ENCODE measurements around the gene ZNF33A. TPM values are rescaled to one million over a fixed set of nuclear protein-coding genes. Genes with fewer than 3 reads are reported as not detected.
A peak's percentile ranks its signal among the peaks of the same experiment; 100 is the strongest.
"Not testable (repeated sequence)": the region's sequence is repeated elsewhere in the genome, so short reads cannot be mapped to it uniquely, and the experiment has no call there.

Gene ZNF33A
- total and polyA plus RNA-seq, 4 experiments from 2014 or later = 14.3 to 71.4 (median 48.1) TPM

GRCh38 chr10:38038932-38039245 lies 28.4 kb downstream of the ZNF33A start:
- peak overlapping the region; percentile 81 to 91 (median 88) for H3K4me3 Mint-ChIP-seq
- intact Hi-C loops (cut with micrococcal nuclease) = loop anchor here (2.0 kb wide), 1 partner anchor 56 kb away; the partner anchor contains the start of gene ZNF37A
- ChIA-PET CTCF (ENCODE audit: partially characterized antibody) (no interaction called here), POLR2A (ENCODE audit: partially characterized antibody) (no interaction called here)
- no peaks in the 10 kb centered on the region for H3K36me3 ChIP-seq (ENCODE audit: insufficient read depth, low read length)
- H3K27me3 ChIP-seq (ENCODE audit: insufficient read depth, low read length) = no peaks in the 10 kb centered on the region
- no peaks in the 10 kb centered on the region for H3K9me3 ChIP-seq (ENCODE audit: control insufficient read depth in 1 of 2, low read length in 2 of 2)
- H3K27ac ChIP-seq (ENCODE audit: low read depth, low read length) = peak overlapping the region; percentile 66
- H3K27ac Mint-ChIP-seq = peak overlapping the region; percentile 71 to 98 (median 95)
- DNase-seq = no peak
- H3K4me1 Mint-ChIP-seq = peaks cover 41 to 59% (median 42%) of the 10 kb centered on the region in 4 donors
- H3K27me3 Mint-ChIP-seq = no peaks in the 10 kb centered on the region
- peaks cover 60 to 63% of the 10 kb centered on the region in 2 donors for H3K36me3 Mint-ChIP-seq
- peaks cover 41% of the 10 kb centered on the region for H3K4me1 ChIP-seq (ENCODE audit: insufficient read depth, low read length)
- peaks cover 0 to 9% (median 0%) of the 10 kb centered on the region in 8 donors for H3K9me3 Mint-ChIP-seq
- no peak overlapping the region for H3K4me3 ChIP-seq (ENCODE audit: low read length in 2 of 2)

DNA sequence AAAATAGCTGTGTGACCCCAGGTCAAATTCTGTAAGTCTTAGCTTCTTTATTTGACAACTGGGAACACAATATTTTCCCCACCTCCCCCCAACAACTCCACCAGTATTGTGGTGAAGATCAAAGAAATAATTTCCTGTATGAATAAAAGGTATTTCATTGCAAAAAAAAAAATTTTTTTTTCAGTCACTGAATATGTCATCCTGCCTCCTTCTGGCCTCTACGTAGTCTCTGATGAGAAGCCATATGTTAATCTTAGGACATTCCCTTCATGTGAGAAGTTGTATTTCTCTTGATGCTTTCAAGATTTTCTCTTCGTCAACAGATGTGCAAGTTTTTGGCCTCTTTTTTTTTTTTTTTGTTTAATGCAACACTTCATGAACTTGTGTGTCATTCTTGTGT lies 33.0 kb downstream of the ZNF33A start:
- H3K36me3 ChIP-seq (ENCODE audit: insufficient read depth, low read length) = peaks cover 4% of the 10 kb centered on the region
- Mint-ChIP-seq H3K36me3 (peaks cover 65% of the 10 kb centered on the region in 2 donors), H3K4me3 (peak overlapping the region in 4 of 8 donors; percentile 17 to 64 (median 54)), H3K27me3 (no peaks in the 10 kb centered on the region), H3K9me3 (peaks cover 0 to 18% (median 9%) of the 10 kb centered on the region in 8 donors), H3K4me1 (peaks cover 33 to 57% (median 40%) of the 10 kb centered on the region in 4 donors), H3K27ac (peak overlapping the region in 6 of 7 donors; percentile 33 to 74 (median 46))
- peaks cover 33% of the 10 kb centered on the region for H3K4me1 ChIP-seq (ENCODE audit: insufficient read depth, low read length)
- no peaks in the 10 kb centered on the region for H3K27me3 ChIP-seq (ENCODE audit: insufficient read depth, low read length)
- CTCF ChIA-PET (ENCODE audit: partially characterized antibody) = interaction anchor here (0.6 kb wide), 1 partner anchor 1694 kb away, joined by 3 read pairs; no protein-coding TSS in a partner anchor
- no peak overlapping the region for H3K27ac ChIP-seq (ENCODE audit: low read depth, low read length)
- H3K9me3 ChIP-seq (ENCODE audit: control insufficient read depth in 1 of 2, low read length in 2 of 2) = no peaks in the 10 kb centered on the region
- POLR2A ChIA-PET (ENCODE audit: partially characterized antibody) = no interaction called here
- intact Hi-C loops (cut with micrococcal nuclease) = no loop called here
- no peak overlapping the region for H3K4me3 ChIP-seq (ENCODE audit: low read length in 2 of 2)
- DNase-seq = peak in 3 of 5 donors; percentile 6 to 9 (median 6)

DNA sequence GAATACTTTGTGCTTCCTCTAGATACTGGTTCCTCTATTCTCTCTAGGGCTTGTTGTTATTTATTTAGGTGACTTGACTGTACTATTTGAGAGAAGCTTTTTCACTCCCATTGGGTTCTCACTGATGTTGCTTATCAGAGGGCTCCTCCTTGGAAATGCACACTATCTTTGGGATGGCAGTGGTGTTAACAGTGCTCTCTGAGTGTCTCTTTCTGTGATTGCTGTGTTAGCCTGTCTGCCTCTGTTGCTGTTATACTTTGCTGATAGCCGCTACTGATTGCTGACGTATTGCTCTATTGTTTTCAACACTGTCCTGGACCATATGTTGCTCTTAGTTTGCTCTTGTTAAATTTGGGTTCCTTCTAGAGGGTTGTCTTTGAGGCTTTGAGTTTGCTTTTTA lies 34.7 kb downstream of the ZNF33A start:
- no peak overlapping the region for H3K4me3 Mint-ChIP-seq
- H3K27me3 Mint-ChIP-seq = no peaks in the 10 kb centered on the region
- no peak overlapping the region for H3K27ac ChIP-seq (ENCODE audit: low read depth, low read length)
- H3K27me3 ChIP-seq (ENCODE audit: insufficient read depth, low read length) = no peaks in the 10 kb centered on the region
- intact Hi-C loops (cut with micrococcal nuclease) = no loop called here
- peaks cover 17% of the 10 kb centered on the region for H3K4me1 ChIP-seq (ENCODE audit: insufficient read depth, low read length)
- H3K36me3 Mint-ChIP-seq = peaks cover 71% of the 10 kb centered on the region in 2 donors
- H3K27ac Mint-ChIP-seq = peak overlapping the region in 3 of 7 donors; percentile 50 to 60 (median 52)
- DNase-seq = no peak
- H3K36me3 ChIP-seq (ENCODE audit: insufficient read depth, low read length) = peaks cover 4% of the 10 kb centered on the region
- H3K9me3 ChIP-seq (ENCODE audit: control insufficient read depth in 1 of 2, low read length in 2 of 2) = no peaks in the 10 kb centered on the region
- peaks cover 2 to 31% (median 19%) of the 10 kb centered on the region in 8 donors for H3K9me3 Mint-ChIP-seq
- CTCF ChIA-PET (ENCODE audit: partially characterized antibody) = no interaction called here
- POLR2A ChIA-PET (ENCODE audit: partially characterized antibody) = no interaction called here
- peaks cover 20 to 43% (median 26%) of the 10 kb centered on the region in 4 donors for H3K4me1 Mint-ChIP-seq
- no peak overlapping the region for H3K4me3 ChIP-seq (ENCODE audit: low read length in 2 of 2)

GRCh38 chr10:38047666-38048065 lies 37.2 kb downstream of the ZNF33A start:
- intact Hi-C loops (cut with micrococcal nuclease) = no loop called here
- peaks cover 74 to 75% of the 10 kb centered on the region in 2 donors for H3K36me3 Mint-ChIP-seq
- H3K9me3 Mint-ChIP-seq = peaks cover 2 to 46% (median 30%) of the 10 kb centered on the region in 8 donors
- no peak overlapping the region for H3K4me3 Mint-ChIP-seq
- DNase-seq = no peak
- POLR2A ChIA-PET (ENCODE audit: partially characterized antibody) = no interaction called here
- CTCF ChIA-PET (ENCODE audit: partially characterized antibody) = interaction anchor here (0.7 to 1.3 kb wide), 2 partner anchors 9 to 365 kb away, joined by 3 to 5 read pairs; no protein-coding TSS in a partner anchor
- Histone ChIP-seq H3K36me3 (ENCODE audit: insufficient read depth, low read length) (peaks cover 4% of the 10 kb centered on the region), H3K4me3 (ENCODE audit: low read length in 2 of 2) (no peak overlapping the region), H3K4me1 (ENCODE audit: insufficient read depth, low read length) (peaks cover 9% of the 10 kb centered on the region), H3K9me3 (ENCODE audit: control insufficient read depth in 1 of 2, low read length in 2 of 2) (no peaks in the 10 kb centered on the region), H3K27ac (ENCODE audit: low read depth, low read length) (no peak overlapping the region), H3K27me3 (ENCODE audit: insufficient read depth, low read length) (no peaks in the 10 kb centered on the region)
- H3K4me1 Mint-ChIP-seq = peaks cover 12 to 30% (median 16%) of the 10 kb centered on the region in 4 donors
- no peaks in the 10 kb centered on the region for H3K27me3 Mint-ChIP-seq
- no peak overlapping the region for H3K27ac Mint-ChIP-seq

GRCh38 chr10:38050212-38050611 lies 39.7 kb downstream of the ZNF33A start:
- intact Hi-C loops (cut with micrococcal nuclease) = no loop called here
- POLR2A ChIA-PET (ENCODE audit: partially characterized antibody) = no interaction called here
- H3K36me3 ChIP-seq (ENCODE audit: insufficient read depth, low read length) = peaks cover 25% of the 10 kb centered on the region
- no peak for DNase-seq
- Mint-ChIP-seq H3K4me1 (peaks cover under 1 to 8% (median 2%) of the 10 kb centered on the region in 4 donors), H3K27me3 (no peaks in the 10 kb centered on the region), H3K27ac (no peak overlapping the region), H3K4me3 (no peak overlapping the region), H3K9me3 (peaks cover 3 to 70% (median 54%) of the 10 kb centered on the region in 8 donors), H3K36me3 (peaks cover 79 to 80% of the 10 kb centered on the region in 2 donors)
- no peak overlapping the region for H3K4me3 ChIP-seq (ENCODE audit: low read length in 2 of 2)
- H3K4me1 ChIP-seq (ENCODE audit: insufficient read depth, low read length) = no peaks in the 10 kb centered on the region
- H3K27ac ChIP-seq (ENCODE audit: low read depth, low read length) = no peak overlapping the region
- CTCF ChIA-PET (ENCODE audit: partially characterized antibody) = no interaction called here
- H3K27me3 ChIP-seq (ENCODE audit: insufficient read depth, low read length) = no peaks in the 10 kb centered on the region
- H3K9me3 ChIP-seq (ENCODE audit: control insufficient read depth in 1 of 2, low read length in 2 of 2) = peaks cover 0 to 23% of the 10 kb centered on the region in 2 donors

DNA sequence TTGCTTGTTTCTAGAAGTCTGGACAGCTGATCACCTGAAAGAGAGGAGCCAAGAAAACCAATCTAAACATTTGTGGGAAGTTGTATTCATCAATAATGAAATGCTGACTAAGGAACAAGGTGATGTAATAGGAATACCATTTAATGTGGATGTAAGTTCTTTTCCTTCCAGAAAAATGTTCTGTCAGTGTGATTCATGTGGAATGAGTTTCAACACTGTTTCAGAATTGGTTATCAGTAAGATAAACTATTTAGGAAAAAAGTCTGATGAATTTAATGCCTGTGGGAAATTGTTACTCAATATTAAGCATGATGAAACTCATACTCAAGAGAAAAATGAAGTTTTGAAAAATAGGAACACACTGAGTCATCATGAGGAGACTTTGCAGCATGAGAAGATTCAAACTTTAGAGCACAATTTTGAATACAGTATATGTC lies 43.9 kb downstream of the ZNF33A start:
- Histone ChIP-seq H3K9me3 (ENCODE audit: control insufficient read depth in 1 of 2, low read length in 2 of 2) (peaks cover 5 to 47% of the 10 kb centered on the region in 2 donors), H3K27me3 (ENCODE audit: insufficient read depth, low read length) (no peaks in the 10 kb centered on the region), H3K27ac (ENCODE audit: low read depth, low read length) (no peak overlapping the region), H3K4me1 (ENCODE audit: insufficient read depth, low read length) (no peaks in the 10 kb centered on the region), H3K36me3 (ENCODE audit: insufficient read depth, low read length) (peaks cover 45% of the 10 kb centered on the region), H3K4me3 (ENCODE audit: low read length in 2 of 2) (no peak overlapping the region)
- Mint-ChIP-seq H3K4me3 (no peak overlapping the region), H3K4me1 (no peaks in the 10 kb centered on the region), H3K9me3 (peaks cover 2 to 85% (median 79%) of the 10 kb centered on the region in 8 donors), H3K27ac (no peak overlapping the region), H3K36me3 (peaks cover 86 to 87% of the 10 kb centered on the region in 2 donors), H3K27me3 (no peaks in the 10 kb centered on the region)
- ChIA-PET POLR2A (ENCODE audit: partially characterized antibody) (no interaction called here), CTCF (ENCODE audit: partially characterized antibody) (no interaction called here)
- intact Hi-C loops (cut with micrococcal nuclease) = no loop called here
- DNase-seq = no peak

DNA sequence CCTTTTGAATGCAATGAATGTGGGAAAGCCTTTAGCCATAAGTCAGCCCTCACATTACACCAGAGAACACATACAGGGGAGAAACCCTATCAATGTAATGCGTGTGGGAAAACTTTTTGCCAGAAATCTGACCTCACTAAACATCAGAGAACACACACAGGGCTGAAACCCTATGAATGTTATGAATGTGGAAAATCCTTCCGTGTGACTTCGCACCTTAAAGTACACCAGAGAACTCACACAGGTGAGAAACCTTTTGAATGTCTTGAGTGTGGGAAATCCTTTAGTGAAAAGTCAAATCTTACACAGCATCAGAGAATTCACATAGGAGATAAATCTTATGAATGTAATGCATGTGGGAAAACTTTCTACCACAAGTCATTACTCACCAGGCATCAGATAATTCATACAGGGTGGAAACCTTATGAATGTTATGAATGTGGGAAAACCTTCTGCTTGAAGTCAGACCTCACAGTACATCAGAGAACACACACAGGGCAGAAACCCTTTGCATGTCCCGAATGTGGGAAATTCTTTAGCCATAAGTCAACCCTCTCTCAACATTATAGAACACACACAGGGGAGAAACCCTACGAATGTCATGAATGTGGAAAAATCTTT lies 44.9 kb downstream of the ZNF33A start:
- CTCF ChIA-PET (ENCODE audit: partially characterized antibody) = not testable (repeated sequence)

More for the DNA sequence above, 44.9 kb downstream of the ZNF33A start:
- H3K9me3 ChIP-seq (ENCODE audit: control insufficient read depth in 1 of 2, low read length in 2 of 2) = peaks cover 5 to 47% of the 10 kb centered on the region in 2 donors
- peaks cover 55% of the 10 kb centered on the region for H3K36me3 ChIP-seq (ENCODE audit: insufficient read depth, low read length)
- H3K4me3 ChIP-seq (ENCODE audit: low read length in 2 of 2); H3K27me3 Mint-ChIP-seq; H3K27me3 ChIP-seq (ENCODE audit: insufficient read depth, low read length); intact Hi-C loops (cut with micrococcal nuclease); H3K27ac ChIP-seq (ENCODE audit: low read depth, low read length); POLR2A ChIA-PET (ENCODE audit: partially characterized antibody); H3K4me1 ChIP-seq (ENCODE audit: insufficient read depth, low read length); H3K4me1 Mint-ChIP-seq; DNase-seq; H3K4me3 Mint-ChIP-seq: not testable (repeated sequence)
- H3K36me3 Mint-ChIP-seq = peaks cover 85 to 90% of the 10 kb centered on the region in 2 donors
- peaks cover 2 to 86% (median 77%) of the 10 kb centered on the region in 8 donors for H3K9me3 Mint-ChIP-seq
- peak overlapping the region in 1 of 7 donors; percentile 15 for H3K27ac Mint-ChIP-seq

Data from CD4-positive, alpha-beta memory T cell (primary cell).